Lower lobe of right lung (tissue), 2 donors: ENCODE measurements around the gene IDS. TPM values are rescaled to one million over a fixed set of nuclear protein-coding genes. Genes with fewer than 3 reads are reported as not detected.

Experiments
- ATAC-seq, 2 donors: fragments of 200-7000 bp; cut with Tn5 transposase; one replicate each; pipeline ENCODE4 v1.9.1; 2020 to 2022; ENCODE audit warnings: mild to moderate bottlenecking in 2 of 2, moderate library complexity in 2 of 2
- DNase-seq: peaks from one replicate; pipeline ENCODE4 v3.0.0-alpha.2; 2020
- H3K27ac ChIP-seq: fragments of 200-600 bp; one replicate; pipeline ENCODE4 v1.8.0; 2022
- H3K27me3 ChIP-seq: fragments of 200-600 bp; one replicate; pipeline ENCODE4 v1.8.0; 2022; ENCODE audit warnings: low read depth
- H3K36me3 ChIP-seq: fragments of 200-600 bp; one replicate; pipeline ENCODE4 v1.8.0; 2022; ENCODE audit warnings: mild to moderate bottlenecking
- H3K4me1 ChIP-seq: fragments of 200-600 bp; one replicate; pipeline ENCODE4 v1.8.0; 2022
- H3K4me3 ChIP-seq: fragments of 200-600 bp; one replicate; pipeline ENCODE4 v1.8.0; 2022; ENCODE audit warnings: mild to moderate bottlenecking
- H3K9me3 ChIP-seq: fragments of 200-600 bp; one replicate; pipeline ENCODE4 v1.8.0; 2022
- CTCF ChIP-seq: fragments of 200-600 bp; IDR thresholded peaks from one replicate; pipeline ENCODE4 v1.8.0; 2022; ENCODE audit warnings: antibody characterized with exemption, mild to moderate bottlenecking
- intact Hi-C: fragments of 100-400 bp; cut with DNase I; formaldehyde crosslinking; loops from one replicate; pipeline ENCODE4 v1.11.0; 2022
- total RNA-seq: library from RNA; stranded (reverse); fragmentation: NEBNext Ultra II Directional; extraction: Animal tissue kit (Norgen Biotek cat#: 25700); gene quantifications from one replicate; pipeline ENCODE4 v1.2.1, GENCODE V29; 2021
- donor health status: DM: no; HTN: yes; CAD: no; lungs with severe emphysema.

The IDS gene
- total RNA-seq, 1 donor from 2014 or later: 88.6 TPM

GRCh38 chrX:149433051-149433450 is 72.1 kb downstream of the IDS start:
- TF ChIP-seq CTCF: no peak
- no peaks in the 10 kb centered on the region for H3K9me3 ChIP-seq
- H3K36me3 ChIP-seq: no peaks in the 10 kb centered on the region
- ATAC-seq: no peak
- H3K27ac ChIP-seq: no peak overlapping the region
- no peaks in the 10 kb centered on the region for H3K4me1 ChIP-seq
- no peak overlapping the region for H3K4me3 ChIP-seq
- no peaks in the 10 kb centered on the region for H3K27me3 ChIP-seq
- intact Hi-C loops: no loop called here
- DNase-seq: no peak

Other genes with a start within 250 kb of the IDS start
- gene EOLA1, start 35.7 kb upstream of the IDS start, total RNA-seq: 19.8 TPM
- not detected for gene HSFX3, start 44.6 kb upstream of the IDS start, total RNA-seq
- gene MAGEA9B, start 82.2 kb upstream of the IDS start, total RNA-seq: not detected
- not detected for gene HSFX2, start 90.0 kb upstream of the IDS start, total RNA-seq
- gene TMEM185A, start 126.5 kb upstream of the IDS start, total RNA-seq: 19.9 TPM
- gene MAGEA11, start 206.8 kb upstream of the IDS start, total RNA-seq: not detected